Large intestine (tissue), 3 donors: ENCODE measurements around the gene PLPP3. TPM values are rescaled to one million over a fixed set of nuclear protein-coding genes. Genes with fewer than 3 reads are reported as not detected.

ENCODE experiments used
- DNase-seq, 2 donors: peaks; one replicate each; pipeline versions ENCODE4 v3.0.0 to v3.0.0-alpha.2; 2013
- H3K27ac ChIP-seq: one replicate; pipeline ENCODE4 v1.5.1; 2013; ENCODE audit warnings: low read length
- H3K27me3 ChIP-seq: 2 replicates; pipeline ENCODE4 v1.6.1; 2013; ENCODE audit warnings: low read length; ENCODE audit not compliant: control insufficient read depth, insufficient read depth
- H3K36me3 ChIP-seq: 2 replicates; pipeline ENCODE4 v1.6.1; 2013; ENCODE audit warnings: low read length; ENCODE audit not compliant: control insufficient read depth, insufficient read depth
- H3K4me1 ChIP-seq: one replicate; pipeline ENCODE4 v1.6.1; 2013; ENCODE audit warnings: low read length; ENCODE audit not compliant: control insufficient read depth, insufficient read depth
- H3K4me3 ChIP-seq: one replicate; pipeline ENCODE4 v1.5.1; 2013; ENCODE audit warnings: low read length
- H3K9me3 ChIP-seq: one replicate; pipeline ENCODE4 v1.6.1; 2013; ENCODE audit warnings: mild to moderate bottlenecking, low read depth, low read length, moderate library complexity; ENCODE audit not compliant: control insufficient read depth
- WGBS: methylation state at CpG from one replicate; pipeline ENCODE4 v1.1.5; 2013; ENCODE audit warnings: low lambda C conversion rate; ENCODE audit not compliant: insufficient coverage; 5-methylcytosine and 5-hydroxymethylcytosine counted together
- polyA plus RNA-seq: library from polyadenylated mRNA; unstranded; fragments of 120-200 nt; gene quantifications from one replicate; pipeline ENCODE4 v1.2.1, GENCODE V29; 2013

The PLPP3 gene
- polyA plus RNA-seq, 1 donor = 74.8 TPM

DNA sequence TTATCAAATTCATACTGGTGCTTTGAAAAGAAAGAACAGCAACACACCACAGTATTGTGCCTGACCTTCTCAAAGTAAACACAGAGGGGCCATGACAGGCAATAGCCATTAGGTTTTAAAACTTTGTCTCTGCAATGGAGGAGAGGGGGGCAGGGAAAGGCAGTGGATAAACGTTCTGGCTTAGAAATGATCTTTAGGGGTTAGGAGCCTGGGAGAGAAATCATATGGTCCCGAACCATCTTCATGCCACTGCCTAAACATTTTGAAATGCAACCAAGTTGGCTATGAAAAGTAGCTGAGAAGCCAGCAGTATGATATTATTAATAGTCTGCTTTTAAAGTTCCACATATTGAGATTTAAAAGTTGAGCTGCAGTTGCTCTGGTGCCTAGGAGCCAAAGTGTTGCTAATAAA is 39.8 kb downstream of the PLPP3 start:
- no CpG with 5 or more reads among the region's 2 CpGs for WGBS
- peaks cover 16% of the 10 kb centered on the region for H3K4me1 ChIP-seq

DNA sequence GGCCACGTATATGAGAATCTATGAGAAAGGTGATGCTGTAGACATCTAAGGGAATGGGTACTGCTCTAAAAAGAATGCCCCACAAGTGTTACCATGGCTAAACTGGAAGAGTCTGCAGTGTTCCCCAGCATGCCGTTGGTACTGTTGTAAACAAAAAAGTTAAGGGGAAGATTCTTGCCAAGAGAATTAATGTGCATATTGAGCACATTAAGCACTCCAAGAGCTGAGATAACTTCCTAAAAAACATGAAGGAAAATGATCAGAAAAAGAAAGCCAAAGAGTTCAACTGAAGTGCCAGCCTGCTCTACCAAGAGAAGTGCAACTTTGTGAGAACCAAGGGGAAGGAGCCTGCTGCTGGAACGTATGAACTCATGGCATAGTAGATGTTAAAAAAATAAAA is 40.8 kb downstream of the PLPP3 start:
- H3K9me3 ChIP-seq = no peaks in the 10 kb centered on the region
- no peak overlapping the region for H3K4me3 ChIP-seq
- DNase-seq = no peak
- H3K27ac ChIP-seq = no peak overlapping the region
- H3K4me1 ChIP-seq = peaks cover 16% of the 10 kb centered on the region
- H3K27me3 ChIP-seq = no peaks in the 10 kb centered on the region
- WGBS = 60% methylated on average over 1 of the region's 3 CpGs
- H3K36me3 ChIP-seq = peaks cover 33% of the 10 kb centered on the region

More for the DNA sequence above, 39.8 kb downstream of the PLPP3 start:
- Histone ChIP-seq H3K9me3 (no peaks in the 10 kb centered on the region), H3K4me3 (no peak overlapping the region), H3K36me3 (peaks cover 26% of the 10 kb centered on the region), H3K27me3 (no peaks in the 10 kb centered on the region), H3K27ac (no peak overlapping the region)
- DNase-seq = no peak

DNA sequence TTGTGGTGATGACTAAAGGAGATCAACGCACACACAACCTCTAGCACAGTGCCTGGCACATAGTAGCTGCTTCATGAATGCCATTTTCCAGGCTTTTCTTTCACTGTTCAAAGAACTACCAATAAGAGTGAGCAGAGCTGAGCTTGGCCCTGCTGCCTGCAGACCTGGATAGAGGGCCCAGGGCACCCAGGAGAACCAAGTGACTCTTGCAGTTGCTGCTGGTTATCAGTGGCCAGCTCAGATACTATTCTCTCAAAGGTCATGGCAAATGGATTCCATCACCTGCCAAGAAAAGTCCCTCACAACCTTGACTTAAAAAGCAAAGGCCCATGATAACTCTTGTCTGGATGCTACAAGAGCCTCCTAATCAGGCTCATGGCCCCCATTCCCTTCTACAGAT is 41.7 kb downstream of the PLPP3 start:
- no peak overlapping the region for H3K27ac ChIP-seq
- H3K9me3 ChIP-seq = no peaks in the 10 kb centered on the region
- H3K4me3 ChIP-seq = no peak overlapping the region
- DNase-seq = no peak
- no peaks in the 10 kb centered on the region for H3K27me3 ChIP-seq
- peaks cover 24% of the 10 kb centered on the region for H3K4me1 ChIP-seq
- H3K36me3 ChIP-seq = peaks cover 37% of the 10 kb centered on the region
- no CpG with 5 or more reads among the region's 1 CpG for WGBS

DNA sequence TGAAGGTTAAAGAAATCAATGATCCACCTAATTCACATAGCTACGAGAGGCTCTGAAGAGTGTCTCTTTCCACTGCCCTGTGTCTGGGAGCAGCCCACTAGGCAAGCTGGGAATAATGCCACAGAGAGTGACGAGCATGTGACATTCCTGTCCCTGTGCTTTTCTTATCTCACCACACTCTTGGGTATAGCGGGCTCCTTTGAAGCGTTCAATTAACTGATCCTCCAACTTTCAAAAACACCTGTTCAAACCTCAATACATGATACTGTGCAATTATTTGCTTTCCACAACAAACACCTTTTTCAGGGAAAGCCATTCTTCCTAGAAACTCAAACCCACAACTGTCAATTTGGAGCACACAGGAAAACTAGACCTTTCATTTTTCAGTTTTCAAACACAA is 43.4 kb downstream of the PLPP3 start:
- Histone ChIP-seq H3K27ac (no peak overlapping the region), H3K36me3 (peaks cover 42% of the 10 kb centered on the region), H3K4me1 (peaks cover 32% of the 10 kb centered on the region), H3K4me3 (no peak overlapping the region), H3K27me3 (no peaks in the 10 kb centered on the region), H3K9me3 (no peaks in the 10 kb centered on the region)
- peak in 1 of 2 donors; percentile 57 for DNase-seq
- 60% methylated on average over 2 of the region's 4 CpGs for WGBS

DNA sequence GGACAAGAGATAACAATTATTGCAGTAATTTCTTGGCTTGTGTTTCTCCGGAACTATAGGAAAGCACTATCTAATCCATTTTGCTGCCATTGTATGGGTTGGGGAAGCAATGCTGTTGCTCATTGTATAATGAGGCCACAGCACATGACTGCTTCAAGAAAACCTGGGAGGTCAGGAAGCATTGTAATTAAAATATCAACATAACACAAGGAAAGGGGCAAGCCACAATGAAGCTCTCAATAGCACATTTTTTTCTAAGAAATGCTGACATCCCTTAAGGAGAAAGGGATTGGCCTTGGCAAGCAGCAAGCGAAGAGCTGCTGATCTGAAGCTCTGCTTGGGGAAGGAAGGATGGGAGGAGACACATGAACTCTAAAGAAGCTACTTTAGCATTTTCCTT is 44.0 kb downstream of the PLPP3 start:
- no CpG with 5 or more reads among the region's 2 CpGs for WGBS
- H3K27ac ChIP-seq = no peak overlapping the region
- no peaks in the 10 kb centered on the region for H3K9me3 ChIP-seq
- H3K27me3 ChIP-seq = no peaks in the 10 kb centered on the region
- no peak overlapping the region for H3K4me3 ChIP-seq
- H3K4me1 ChIP-seq = peaks cover 32% of the 10 kb centered on the region
- H3K36me3 ChIP-seq = peaks cover 42% of the 10 kb centered on the region
- DNase-seq = peak in 1 of 2 donors; percentile 44

DNA sequence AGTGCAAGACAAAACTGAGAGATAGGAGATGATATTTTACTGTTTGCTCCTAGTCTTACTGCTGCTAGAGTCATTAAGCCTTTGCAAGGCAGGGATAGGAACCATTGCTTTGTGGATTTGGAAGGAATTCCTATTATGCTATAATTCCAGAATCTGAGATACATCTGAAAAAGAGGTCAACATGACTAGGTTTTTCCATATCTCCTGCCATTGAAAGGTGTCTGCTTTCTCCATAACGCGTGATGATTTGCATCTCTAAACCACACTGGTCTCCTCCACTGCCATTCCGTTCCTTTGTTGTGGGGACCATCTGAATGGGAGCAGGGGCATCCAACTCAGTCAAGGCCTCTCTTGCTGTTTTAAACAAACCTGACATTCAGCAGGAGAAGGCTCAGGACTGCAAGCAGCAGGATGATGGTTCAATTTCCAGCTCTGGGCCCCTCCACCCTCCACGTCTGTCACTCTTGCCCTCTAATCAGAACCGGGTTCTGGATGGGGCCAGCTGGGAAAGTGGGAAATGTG is 45.2 kb downstream of the PLPP3 start:
- Histone ChIP-seq H3K27me3 (no peaks in the 10 kb centered on the region), H3K4me1 (peaks cover 29% of the 10 kb centered on the region), H3K36me3 (peaks cover 44% of the 10 kb centered on the region), H3K4me3 (no peak overlapping the region), H3K27ac (no peak overlapping the region), H3K9me3 (no peaks in the 10 kb centered on the region)
- no CpG with 5 or more reads among the region's 5 CpGs for WGBS
- DNase-seq = no peak

DNA sequence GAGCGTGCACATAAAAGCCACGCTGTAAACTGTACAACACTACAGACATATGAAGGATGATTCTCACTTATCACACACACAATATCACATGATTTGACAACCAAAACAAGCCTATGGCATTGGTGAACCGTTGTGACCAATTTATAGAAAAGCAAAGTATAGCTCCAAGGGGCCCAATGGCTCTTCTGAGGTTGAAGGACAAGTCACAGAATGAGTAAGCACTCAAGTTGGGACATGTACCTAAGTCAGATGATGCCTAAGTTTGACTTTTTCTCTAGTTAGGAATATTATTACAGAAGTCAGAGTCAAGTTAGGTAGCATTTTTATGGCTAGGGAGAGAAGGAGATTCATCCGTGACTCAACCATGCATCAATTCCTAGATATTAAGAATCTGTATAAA is 45.7 kb downstream of the PLPP3 start:
- no peak for DNase-seq
- no peak overlapping the region for H3K4me3 ChIP-seq
- H3K9me3 ChIP-seq = no peaks in the 10 kb centered on the region
- H3K27ac ChIP-seq = no peak overlapping the region
- H3K36me3 ChIP-seq = peaks cover 44% of the 10 kb centered on the region
- H3K27me3 ChIP-seq = no peaks in the 10 kb centered on the region
- H3K4me1 ChIP-seq = peaks cover 32% of the 10 kb centered on the region
- WGBS = no CpG with 5 or more reads among the region's 4 CpGs

DNA sequence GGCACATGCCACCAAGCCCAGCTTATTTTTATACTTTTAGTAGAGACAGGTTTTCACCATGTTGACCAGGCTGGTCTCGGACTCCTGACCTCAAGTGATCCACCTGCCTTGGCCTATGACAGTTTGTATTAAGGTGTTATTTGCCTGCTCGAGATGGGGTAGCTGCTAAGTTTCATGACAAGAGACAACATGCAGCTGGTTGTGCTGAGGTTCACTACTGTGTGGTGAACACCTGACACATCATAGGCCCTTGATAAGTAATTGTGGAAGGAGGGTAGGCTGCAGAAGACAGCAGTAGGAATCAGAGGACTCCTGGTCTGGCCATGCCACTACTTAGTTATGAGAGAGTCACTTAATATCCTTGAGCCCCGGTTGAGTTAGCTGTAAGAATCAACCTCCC is 46.2 kb downstream of the PLPP3 start:
- H3K9me3 ChIP-seq = no peaks in the 10 kb centered on the region
- no peak for DNase-seq
- no peaks in the 10 kb centered on the region for H3K27me3 ChIP-seq
- no CpG with 5 or more reads among the region's 3 CpGs for WGBS
- H3K36me3 ChIP-seq = peaks cover 44% of the 10 kb centered on the region
- peaks cover 36% of the 10 kb centered on the region for H3K4me1 ChIP-seq
- no peak overlapping the region for H3K4me3 ChIP-seq
- H3K27ac ChIP-seq = peak overlapping the region; percentile 19

DNA sequence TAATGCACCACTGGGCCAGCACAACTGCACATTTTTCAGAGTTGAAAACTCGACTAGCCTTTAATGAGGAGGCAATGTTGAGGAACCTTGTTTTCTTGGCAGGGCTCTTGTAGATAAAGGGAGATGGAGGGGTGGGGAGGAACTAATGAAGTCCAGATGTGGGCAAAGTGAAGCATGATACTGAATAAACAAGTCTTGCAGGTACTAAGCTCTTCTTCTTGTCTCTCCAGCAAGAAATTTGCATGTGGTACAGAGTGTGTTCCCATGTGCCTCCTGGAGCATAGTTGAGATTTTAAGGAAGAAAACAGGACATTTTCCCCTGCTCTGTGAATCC is 47.0 kb downstream of the PLPP3 start:
- peaks cover 44% of the 10 kb centered on the region for H3K36me3 ChIP-seq
- H3K27ac ChIP-seq = peak overlapping the region; percentile 19
- H3K9me3 ChIP-seq = no peaks in the 10 kb centered on the region
- no CpG with 5 or more reads among the region's 1 CpG for WGBS
- H3K27me3 ChIP-seq = no peaks in the 10 kb centered on the region
- DNase-seq = no peak
- H3K4me3 ChIP-seq = no peak overlapping the region
- H3K4me1 ChIP-seq = peaks cover 41% of the 10 kb centered on the region

DNA sequence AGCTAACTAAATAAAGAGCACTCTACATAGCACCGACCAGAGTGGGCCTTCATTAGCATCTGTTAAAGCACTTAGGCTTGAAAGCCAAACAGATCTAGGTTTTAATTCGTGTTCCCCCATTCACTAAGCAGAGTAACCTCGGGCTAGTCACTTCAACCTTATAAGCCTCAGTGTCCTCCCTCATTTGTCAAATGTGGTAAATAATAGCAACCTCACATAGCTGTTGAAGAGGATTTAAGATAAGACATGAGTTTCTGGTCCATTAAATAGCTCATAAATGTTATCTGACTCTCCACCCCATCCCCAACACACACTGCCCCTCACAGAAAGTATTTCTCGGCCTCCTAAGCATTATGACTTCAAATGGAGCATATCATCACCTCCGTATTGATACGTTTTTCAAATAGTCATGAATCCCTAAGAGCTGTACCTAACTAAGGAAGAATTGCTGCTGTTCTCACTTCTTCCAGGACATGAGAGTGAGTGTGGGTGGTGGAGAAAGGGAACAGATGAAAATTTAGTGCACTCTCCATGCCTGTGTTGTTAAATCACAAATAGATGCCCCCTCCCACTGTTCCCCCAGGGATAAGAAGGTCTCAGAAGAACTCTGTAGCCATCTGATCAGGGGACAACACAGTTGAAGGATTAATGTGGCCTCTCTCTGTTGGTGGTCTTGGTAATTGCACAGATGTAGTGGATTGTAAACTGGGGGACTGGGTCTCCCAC is 47.6 kb downstream of the PLPP3 start:
- Histone ChIP-seq H3K36me3 (peaks cover 39% of the 10 kb centered on the region), H3K27ac (no peak overlapping the region), H3K4me3 (no peak overlapping the region), H3K9me3 (no peaks in the 10 kb centered on the region), H3K4me1 (peaks cover 45% of the 10 kb centered on the region), H3K27me3 (no peaks in the 10 kb centered on the region)
- DNase-seq = no peak
- WGBS = no CpG with 5 or more reads among the region's 6 CpGs

DNA sequence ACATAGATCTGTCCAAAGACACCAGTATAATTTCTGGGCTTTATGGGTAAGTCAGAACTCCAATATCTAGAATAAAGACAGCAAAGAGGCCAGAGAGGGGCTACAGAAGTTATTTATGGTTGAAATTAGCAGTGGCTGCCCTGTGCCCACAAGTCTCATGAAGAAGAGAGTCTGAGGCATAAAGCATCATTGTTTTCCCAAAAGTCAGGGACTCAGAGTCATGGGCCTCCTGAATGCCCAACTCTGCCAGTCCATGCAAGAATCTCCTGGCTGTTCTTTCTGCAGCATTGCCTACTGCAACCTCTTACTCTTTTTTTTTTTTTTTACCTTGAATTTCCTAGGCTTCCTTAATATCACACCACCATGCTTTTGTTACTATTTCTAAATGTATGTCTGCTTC is 49.6 kb downstream of the PLPP3 start:
- DNase-seq = no peak
- H3K9me3 ChIP-seq = no peaks in the 10 kb centered on the region
- peaks cover 40% of the 10 kb centered on the region for H3K4me1 ChIP-seq
- no peak overlapping the region for H3K27ac ChIP-seq
- H3K4me3 ChIP-seq = no peak overlapping the region
- H3K27me3 ChIP-seq = no peaks in the 10 kb centered on the region
- peaks cover 23% of the 10 kb centered on the region for H3K36me3 ChIP-seq
